ENCODE measurements around the gene NR4A3.

GRCh38 chr9:99793528-99793927 is 28.2 kb upstream of the NR4A3 start:
- TF ChIP-seq, protein P1, sequence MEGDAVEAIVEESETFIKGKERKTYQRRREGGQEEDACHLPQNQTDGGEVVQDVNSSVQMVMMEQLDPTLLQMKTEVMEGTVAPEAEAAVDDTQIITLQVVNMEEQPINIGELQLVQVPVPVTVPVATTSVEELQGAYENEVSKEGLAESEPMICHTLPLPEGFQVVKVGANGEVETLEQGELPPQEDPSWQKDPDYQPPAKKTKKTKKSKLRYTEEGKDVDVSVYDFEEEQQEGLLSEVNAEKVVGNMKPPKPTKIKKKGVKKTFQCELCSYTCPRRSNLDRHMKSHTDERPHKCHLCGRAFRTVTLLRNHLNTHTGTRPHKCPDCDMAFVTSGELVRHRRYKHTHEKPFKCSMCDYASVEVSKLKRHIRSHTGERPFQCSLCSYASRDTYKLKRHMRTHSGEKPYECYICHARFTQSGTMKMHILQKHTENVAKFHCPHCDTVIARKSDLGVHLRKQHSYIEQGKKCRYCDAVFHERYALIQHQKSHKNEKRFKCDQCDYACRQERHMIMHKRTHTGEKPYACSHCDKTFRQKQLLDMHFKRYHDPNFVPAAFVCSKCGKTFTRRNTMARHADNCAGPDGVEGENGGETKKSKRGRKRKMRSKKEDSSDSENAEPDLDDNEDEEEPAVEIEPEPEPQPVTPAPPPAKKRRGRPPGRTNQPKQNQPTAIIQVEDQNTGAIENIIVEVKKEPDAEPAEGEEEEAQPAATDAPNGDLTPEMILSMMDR (IDR thresholded peaks at IDR 0.05; ENCODE audit: low read depth, low read length): no peak
- TF ChIP-seq EZH2phosphoT487 (IDR thresholded peaks at IDR 0.05; ENCODE audit: low read depth): no peak

All from OCI-LY3 (cell line).